Suprapubic skin (tissue), 4 donors: ENCODE data around the gene GATA1.

Source experiments
- CTCF ChIP-seq, 2 donors: fragments of 200-600 bp in 1 of 2; fragments of 450-650 bp in 1 of 2; sonication (generic) in 1 of 2; IDR thresholded peaks; one replicate each; pipeline ENCODE4 v1.5.1; 2016 to 2019; ENCODE audit warnings: antibody characterized with exemption in 2 of 2, mild to moderate bottlenecking in 1 of 2, moderate library complexity in 1 of 2
- POLR2A ChIP-seq, 2 donors: fragments of 450-650 bp; IDR thresholded peaks; one replicate each; pipeline ENCODE4 v1.6.1; 2017; ENCODE audit warnings: antibody characterized with exemption in 2 of 2, mild to moderate bottlenecking in 2 of 2, moderate library complexity in 2 of 2
- POLR2AphosphoS5 ChIP-seq, 3 donors: sonication (generic); formaldehyde crosslinking; IDR thresholded peaks; one replicate each; pipeline ENCODE4 v1.6.1; 2017; ENCODE audit warnings: antibody characterized with exemption in 3 of 3

GRCh38 chrX:48816014-48816810 lies 29.8 kb downstream of the GATA1 start:
- TF ChIP-seq POLR2AphosphoS5 (IDR thresholded peaks at IDR 0.05), result no peak
- no peak for TF ChIP-seq CTCF (IDR thresholded peaks at IDR 0.05)
- no peak for TF ChIP-seq POLR2A (IDR thresholded peaks at IDR 0.05)
